Kidney (tissue), 14 donors: ENCODE data around the gene PRKN. TPM values are rescaled to one million over a fixed set of nuclear protein-coding genes. Genes with fewer than 3 reads are reported as not detected.

Source experiments
- DNase-seq, 5 donors: peaks; one replicate each; pipeline ENCODE4 v3.0.0-alpha.2; 2013 to 2020
- FAIRE-seq: peaks from 2 replicates; lab custom pipeline; 2012; peaks lifted over from hg19 to GRCh38; lab: Jason Lieb, UNC
- H3K27ac ChIP-seq, 2 donors: one replicate each; pipeline ENCODE4 v1.7.0; 2013; ENCODE audit warnings: low read depth in 2 of 2, low read length in 2 of 2, inconsistent platforms in 1 of 2
- H3K27me3 ChIP-seq: one replicate; pipeline ENCODE4 v1.7.1; 2013; ENCODE audit warnings: low read length, inconsistent platforms; ENCODE audit not compliant: control insufficient read depth, insufficient read depth
- H3K36me3 ChIP-seq, 3 donors: one replicate each; pipeline versions ENCODE4 v1.7.0 to v1.7.1; 2013; ENCODE audit warnings: low read length in 3 of 3, control low read depth in 1 of 3, inconsistent platforms in 1 of 3; ENCODE audit not compliant: insufficient read depth in 3 of 3, control insufficient read depth in 2 of 3
- H3K4me1 ChIP-seq, 3 donors: one replicate each; pipeline versions ENCODE4 v1.7.0 to v1.7.1; 2013; ENCODE audit warnings: low read length in 3 of 3, inconsistent platforms in 1 of 3, low read depth in 1 of 3; ENCODE audit not compliant: control insufficient read depth in 2 of 3, insufficient read depth in 2 of 3
- H3K4me3 ChIP-seq, 3 donors: one replicate each; pipeline versions ENCODE4 v1.7.0 to v1.8.1; 2013; ENCODE audit warnings: low read length in 3 of 3, control low read depth in 1 of 3, inconsistent platforms in 1 of 3
- H3K9ac ChIP-seq, 3 donors: one replicate each; pipeline versions ENCODE4 v1.7.0 to v1.7.1; 2013; ENCODE audit warnings: low read length in 3 of 3, control low read depth in 1 of 3, inconsistent platforms in 1 of 3
- H3K9me3 ChIP-seq, 3 donors: one replicate each; pipeline versions ENCODE4 v1.7.0 to v1.7.1; 2013; ENCODE audit warnings: low read length in 3 of 3, control low read depth in 1 of 3, inconsistent platforms in 1 of 3; ENCODE audit not compliant: control insufficient read depth in 2 of 3, insufficient read depth in 1 of 3
- intact Hi-C: fragments of 100-400 bp; cut with DNase I; formaldehyde crosslinking; loops from one replicate; pipeline ENCODE4 v1.11.1; 2022
- polyA plus RNA-seq: library from polyadenylated mRNA; stranded (reverse); fragments of 350-450 nt; fragmentation: Illumina TruSeq; extraction: RNeasy Lipid Tissue Mini Kit (QIAGEN cat#74804); gene quantifications from one replicate; pipeline ENCODE4 v1.2.3, GENCODE V29; 2014; ENCODE audit warnings: low read depth, low replicate concordance; ENCODE audit not compliant: insufficient read depth
- total RNA-seq: library from RNA; stranded (reverse); fragmentation: NEBNext Ultra II Directional; extraction: Animal tissue kit (Norgen Biotek cat#: 25700); gene quantifications from one replicate; pipeline ENCODE4 v1.2.1, GENCODE V29; 2021
- TF ChIP-seq, protein P1 (sequence below): IDR thresholded peaks from 3 replicates; pipeline ENCODE4 v1.5.1; 2012; ENCODE audit warnings: mild to moderate bottlenecking, moderate library complexity, borderline replicate concordance; ENCODE audit not compliant: insufficient read depth; ENCODE audit errors: extremely low read depth
- donor health status: control.
- donor health status: control.
- donor health status: control.
- donor health status: control.
- donor health status: control.
- donor health status: DM: yes; HTN: yes; CAD: no.
- donor health status: Normal renal cell carcinoma (clear cell type).

Gene PRKN
- total and polyA plus RNA-seq, 2 donors from 2014 or later: 8.6 to 10.4 TPM

DNA sequence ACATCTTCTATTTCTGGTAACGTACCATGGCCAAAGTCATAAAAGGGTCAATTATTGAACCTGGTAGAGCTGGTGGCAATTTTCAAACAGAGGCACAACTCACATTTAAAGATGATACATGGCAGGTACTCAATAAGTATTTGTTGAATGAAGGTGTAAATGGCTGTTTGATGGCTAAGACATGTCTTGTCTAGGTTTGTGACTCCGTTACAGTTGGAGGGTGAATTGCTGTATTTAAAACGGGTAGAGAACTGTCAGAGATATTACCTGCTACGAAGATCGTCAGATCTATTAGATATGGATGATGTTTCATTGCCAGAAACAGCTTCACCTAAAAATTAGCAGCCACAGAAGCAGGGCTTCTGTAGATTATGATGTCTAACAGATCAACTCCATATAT, 601.9 kb downstream of the PRKN start:
- Histone ChIP-seq H3K9ac (no peak overlapping the region), H3K27ac (no peak overlapping the region), H3K9me3 (peaks cover 0 to 3% (median 0%) of the 10 kb centered on the region in 3 donors), H3K36me3 (no peaks in the 10 kb centered on the region), H3K4me3 (no peak overlapping the region), H3K27me3 (no peaks in the 10 kb centered on the region), H3K4me1 (no peaks in the 10 kb centered on the region)
- TF ChIP-seq, protein P1, sequence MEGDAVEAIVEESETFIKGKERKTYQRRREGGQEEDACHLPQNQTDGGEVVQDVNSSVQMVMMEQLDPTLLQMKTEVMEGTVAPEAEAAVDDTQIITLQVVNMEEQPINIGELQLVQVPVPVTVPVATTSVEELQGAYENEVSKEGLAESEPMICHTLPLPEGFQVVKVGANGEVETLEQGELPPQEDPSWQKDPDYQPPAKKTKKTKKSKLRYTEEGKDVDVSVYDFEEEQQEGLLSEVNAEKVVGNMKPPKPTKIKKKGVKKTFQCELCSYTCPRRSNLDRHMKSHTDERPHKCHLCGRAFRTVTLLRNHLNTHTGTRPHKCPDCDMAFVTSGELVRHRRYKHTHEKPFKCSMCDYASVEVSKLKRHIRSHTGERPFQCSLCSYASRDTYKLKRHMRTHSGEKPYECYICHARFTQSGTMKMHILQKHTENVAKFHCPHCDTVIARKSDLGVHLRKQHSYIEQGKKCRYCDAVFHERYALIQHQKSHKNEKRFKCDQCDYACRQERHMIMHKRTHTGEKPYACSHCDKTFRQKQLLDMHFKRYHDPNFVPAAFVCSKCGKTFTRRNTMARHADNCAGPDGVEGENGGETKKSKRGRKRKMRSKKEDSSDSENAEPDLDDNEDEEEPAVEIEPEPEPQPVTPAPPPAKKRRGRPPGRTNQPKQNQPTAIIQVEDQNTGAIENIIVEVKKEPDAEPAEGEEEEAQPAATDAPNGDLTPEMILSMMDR: no peak
- intact Hi-C loops: no loop called here
- DNase-seq (no peak), FAIRE-seq (no peak)

GRCh38 chr6:162124710-162125435, 602.7 kb downstream of the PRKN start:
- Histone ChIP-seq H3K27me3 (no peaks in the 10 kb centered on the region), H3K9ac (no peak overlapping the region), H3K4me3 (no peak overlapping the region), H3K36me3 (no peaks in the 10 kb centered on the region), H3K9me3 (peaks cover 0 to 3% (median 0%) of the 10 kb centered on the region in 3 donors), H3K27ac (no peak overlapping the region), H3K4me1 (no peaks in the 10 kb centered on the region)
- DNase-seq (no peak), FAIRE-seq (no peak)
- TF ChIP-seq, protein P1: no peak
- intact Hi-C loops: no loop called here

DNA sequence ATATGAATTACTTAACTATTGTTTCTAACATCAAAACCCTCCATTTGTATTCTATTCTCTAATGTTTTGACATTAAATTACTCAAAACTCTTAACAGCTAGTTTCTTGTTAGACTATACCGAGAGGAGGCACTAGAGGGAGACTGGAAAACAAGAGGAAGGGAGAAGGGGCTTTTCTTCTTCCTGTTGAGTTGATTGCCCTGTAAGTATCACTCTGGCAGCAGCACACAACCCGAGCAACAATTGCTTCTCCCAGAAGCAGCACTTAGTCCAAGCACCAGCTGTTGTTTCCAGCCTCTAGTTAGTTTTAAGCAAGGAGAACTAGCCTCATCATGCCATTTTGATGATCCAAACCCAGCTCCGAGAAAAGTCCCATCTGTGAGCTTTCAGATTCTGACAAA, 603.8 kb downstream of the PRKN start:
- intact Hi-C loops: no loop called here
- no peak for FAIRE-seq
- Histone ChIP-seq H3K9me3 (peaks cover 0 to 3% (median 0%) of the 10 kb centered on the region in 3 donors), H3K36me3 (no peaks in the 10 kb centered on the region), H3K27ac (no peak overlapping the region), H3K27me3 (no peaks in the 10 kb centered on the region), H3K4me1 (no peaks in the 10 kb centered on the region), H3K9ac (no peak overlapping the region), H3K4me3 (no peak overlapping the region)
- DNase-seq: peak in 2 of 5 donors; percentile 9 to 22
- TF ChIP-seq, protein P1: peak; percentile 21
